HepG2 (cell line): Measurements from ENCODE around the gene PLSCR3. TPM values are rescaled to one million over a fixed set of nuclear protein-coding genes. Genes with fewer than 3 reads are reported as not detected.

Source experiments
- DNMT1 ChIP-seq: sonication (generic); formaldehyde crosslinking; IDR thresholded peaks from 2 replicates; pipeline ENCODE4 v1.5.1; 2020; ENCODE audit warnings: mild to moderate bottlenecking, missing genetic modification reagents
- DR1 ChIP-seq: sonication (generic); formaldehyde crosslinking; IDR thresholded peaks from 2 replicates; pipeline ENCODE4 v1.8.0; 2021; ENCODE audit warnings: mild to moderate bottlenecking, missing genetic modification reagents, inconsistent platforms
- NFYB ChIP-seq: sonication (generic); formaldehyde crosslinking; IDR thresholded peaks from 2 replicates; pipeline ENCODE4 v1.4.0; 2020; ENCODE audit warnings: missing genetic modification reagents
- NR0B2 ChIP-seq: sonication (generic); formaldehyde crosslinking; IDR thresholded peaks from 2 replicates; pipeline ENCODE4 v1.4.0; 2020; ENCODE audit warnings: mild to moderate bottlenecking, missing genetic modification reagents
- PAWR ChIP-seq: sonication (generic); formaldehyde crosslinking; IDR thresholded peaks from 2 replicates; pipeline ENCODE4 v1.4.0; 2020; ENCODE audit warnings: missing genetic modification reagents, mild to moderate bottlenecking, borderline replicate concordance
- RBM39 ChIP-seq: fragments of 200-400 bp; formaldehyde crosslinking; IDR thresholded peaks from one replicate; pipeline ENCODE4 v1.6.1; 2018; ENCODE audit warnings: antibody characterized with exemption, mild to moderate bottlenecking, low read depth, low read length; ENCODE audit not compliant: poor library complexity, severe bottlenecking
- RXRB ChIP-seq: IDR thresholded peaks from 2 replicates; pipeline ENCODE4 v1.6.1; 2016; ENCODE audit warnings: borderline replicate concordance, missing genetic modification reagents, missing compliant biosample characterization
- SALL1 ChIP-seq: sonication (generic); formaldehyde crosslinking; IDR thresholded peaks from 2 replicates; pipeline ENCODE4 v1.8.0; 2022; ENCODE audit warnings: mild to moderate bottlenecking, missing genetic modification reagents
- SP4 ChIP-seq: sonication (generic); formaldehyde crosslinking; IDR thresholded peaks from 2 replicates; pipeline ENCODE4 v1.8.1; 2023; ENCODE audit warnings: mild to moderate bottlenecking, missing genetic modification reagents
- SRSF9 ChIP-seq: fragments of 200-400 bp; formaldehyde crosslinking; IDR thresholded peaks from 2 replicates; pipeline ENCODE4 v1.6.1; 2018; ENCODE audit warnings: borderline replicate concordance, mild to moderate bottlenecking, low read depth, low read length; ENCODE audit not compliant: insufficient read depth, poor library complexity, severe bottlenecking
- YEATS2 ChIP-seq: sonication (generic); formaldehyde crosslinking; IDR thresholded peaks from 2 replicates; pipeline ENCODE4 v1.4.0; 2020; ENCODE audit warnings: missing genetic modification reagents, borderline replicate concordance
- ZNF33B ChIP-seq: sonication (generic); formaldehyde crosslinking; IDR thresholded peaks from 2 replicates; pipeline ENCODE4 v1.5.1; 2020; ENCODE audit warnings: mild to moderate bottlenecking, missing genetic modification reagents
- ZNF776 ChIP-seq: sonication (generic); formaldehyde crosslinking; IDR thresholded peaks from 2 replicates; pipeline ENCODE4 v1.4.0; 2020; ENCODE audit warnings: mild to moderate bottlenecking, missing genetic modification reagents
- polyA plus RNA-seq, 8 experiments: library from polyadenylated mRNA; depleted of rRNA in 3 of 8; stranded (reverse) in 7 of 8; unstranded in 1 of 8; fragments of >200 nt; fragmentation: Illumina TruSeq in 4 of 8; extraction: Trizol in 4 of 8; gene quantifications; 2 replicates each; pipeline versions ENCODE4 v1.2.1 to v1.2.3, GENCODE V29; 2011 to 2016; ENCODE audit warnings: low read depth in 4 of 8, missing spikeins in 1 of 8, mixed read lengths in 1 of 8; ENCODE audit not compliant: insufficient read depth in 1 of 8
- total RNA-seq, 5 experiments: library from RNA; depleted of rRNA; stranded (reverse); fragments of >200 nt; fragmentation: Illumina TruSeq; extraction: Trizol; gene quantifications; 2 replicates each; pipeline ENCODE4 v1.2.3, GENCODE V29; 2016; ENCODE audit warnings: low read depth in 1 of 5
- TF ChIP-seq, protein P1 (sequence below): conservative IDR thresholded peaks from 2 replicates; pipeline ENCODE4 v1.6.1; 2018; ENCODE audit warnings: missing genetic modification reagents
- TF ChIP-seq, protein P2 (sequence below): IDR thresholded peaks from 2 replicates; pipeline ENCODE4 v1.6.1; 2016; ENCODE audit warnings: mild to moderate bottlenecking, missing biosample characterization, missing genetic modification reagents

The PLSCR3 gene
- total and polyA plus RNA-seq, 2 of the 13 experiments (the other 11 are each of a cell fraction or from before 2014, with no cell fraction given): 5.6 to 6.2 TPM

- TF ChIP-seq DR1 (CRISPR knock-in tag) (peak; percentile 54; the same call in 1 of the 2 replicates), ZNF33B (CRISPR knock-in tag) (no peak), RBM39 (no peak), RXRB (CRISPR knock-in tag) (peak; percentile 26; the same call in 1 of the 2 replicates), PAWR (CRISPR knock-in tag) (no peak), NR0B2 (CRISPR knock-in tag) (peak; percentile 81; the same call in 1 of the 2 replicates), SALL1 (CRISPR knock-in tag) (peak; percentile 40), DNMT1 (CRISPR knock-in tag) (0 out of 2 replicates have a peak, but pooled peaks have one; percentile 8), NFYB (CRISPR knock-in tag) (no peak; the same call in 1 of the 2 replicates), SP4 (CRISPR knock-in tag) (peak; percentile 86), ZNF776 (CRISPR knock-in tag) (peak; percentile 79), SRSF9 (no peak), YEATS2 (0 out of 2 replicates have a peak, but pooled peaks have one; percentile 27)
- TF ChIP-seq, protein P1, sequence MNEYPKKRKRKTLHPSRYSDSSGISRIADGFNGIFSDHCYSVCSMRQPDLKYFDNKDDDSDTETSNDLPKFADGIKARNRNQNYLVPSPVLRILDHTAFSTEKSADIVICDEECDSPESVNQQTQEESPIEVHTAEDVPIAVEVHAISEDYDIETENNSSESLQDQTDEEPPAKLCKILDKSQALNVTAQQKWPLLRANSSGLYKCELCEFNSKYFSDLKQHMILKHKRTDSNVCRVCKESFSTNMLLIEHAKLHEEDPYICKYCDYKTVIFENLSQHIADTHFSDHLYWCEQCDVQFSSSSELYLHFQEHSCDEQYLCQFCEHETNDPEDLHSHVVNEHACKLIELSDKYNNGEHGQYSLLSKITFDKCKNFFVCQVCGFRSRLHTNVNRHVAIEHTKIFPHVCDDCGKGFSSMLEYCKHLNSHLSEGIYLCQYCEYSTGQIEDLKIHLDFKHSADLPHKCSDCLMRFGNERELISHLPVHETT (CRISPR knock-in tag): peak; percentile 94
- TF ChIP-seq, protein P2, sequence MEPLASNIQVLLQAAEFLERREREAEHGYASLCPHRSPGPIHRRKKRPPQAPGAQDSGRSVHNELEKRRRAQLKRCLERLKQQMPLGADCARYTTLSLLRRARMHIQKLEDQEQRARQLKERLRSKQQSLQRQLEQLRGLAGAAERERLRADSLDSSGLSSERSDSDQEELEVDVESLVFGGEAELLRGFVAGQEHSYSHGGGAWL (CRISPR knock-in tag): peak; percentile 38; the same call in 1 of the 2 replicates
These were observed 42.4 kb downstream of the PLSCR3 start, which contains the start of gene KCTD11 (continued) for GRCh38 chr17:7351665-7352502.
